OCI-LY1 (cell line): ENCODE results near the gene PDCD1.
"Not testable (repeated sequence)": the region's sequence is repeated elsewhere in the genome, so short reads cannot be mapped to it uniquely, and the experiment has no call there.

Experiments
- H2AFZ ChIP-seq: fragments of 200-600 bp; sonication (generic), shearing (Covaris generic); 2 replicates; pipeline ENCODE4 v1.6.0; 2014; ENCODE audit warnings: antibody characterized with exemption, mild to moderate bottlenecking, low read length
- H3F3A ChIP-seq: fragments of 200-600 bp; sonication (generic), shearing (Covaris generic); 2 replicates; pipeline ENCODE4 v1.6.0; 2014; ENCODE audit warnings: mild to moderate bottlenecking, antibody characterized with exemption, low read length, moderate library complexity; ENCODE audit not compliant: insufficient read depth
- H3K27ac ChIP-seq: fragments of 200-600 bp; sonication (generic); 2 replicates; pipeline ENCODE4 v1.5.1; 2014; ENCODE audit warnings: low read length, mixed run types, mild to moderate bottlenecking, low read depth; ENCODE audit not compliant: poor library complexity, severe bottlenecking
- H3K27me3 ChIP-seq: fragments of 200-600 bp; sonication (generic); 2 replicates; pipeline ENCODE4 v1.6.0; 2014; ENCODE audit warnings: antibody characterized with exemption, mild to moderate bottlenecking, low read length, moderate library complexity; ENCODE audit not compliant: insufficient read depth
- H3K36me3 ChIP-seq: fragments of 200-600 bp; sonication (generic); 2 replicates; pipeline ENCODE4 v1.6.1; 2014; ENCODE audit warnings: mild to moderate bottlenecking, antibody characterized with exemption, low read length, moderate library complexity, mixed read lengths; ENCODE audit not compliant: insufficient read depth
- H3K4me1 ChIP-seq: fragments of 200-600 bp; sonication (generic); 2 replicates; pipeline ENCODE4 v1.5.1; 2014; ENCODE audit warnings: mild to moderate bottlenecking, low read length, moderate library complexity; ENCODE audit not compliant: insufficient read depth, severe bottlenecking
- H3K4me2 ChIP-seq: fragments of 200-600 bp; sonication (generic), shearing (Covaris generic); 2 replicates; pipeline ENCODE4 v1.6.1; 2014; ENCODE audit warnings: low read length
- H3K4me3 ChIP-seq: fragments of 200-600 bp; sonication (generic); 2 replicates; pipeline ENCODE4 v1.5.1; 2014; ENCODE audit warnings: low read length, low read depth, mild to moderate bottlenecking, mixed read lengths; ENCODE audit not compliant: poor library complexity, severe bottlenecking
- H3K79me2 ChIP-seq: fragments of 200-600 bp; shearing (Covaris generic); 2 replicates; pipeline ENCODE4 v1.6.1; 2016; ENCODE audit warnings: mixed run types, low read length, mixed read lengths; ENCODE audit not compliant: insufficient read depth
- H3K9ac ChIP-seq: fragments of 200-600 bp; sonication (generic), shearing (Covaris generic); 2 replicates; pipeline ENCODE4 v1.6.1; 2014; ENCODE audit warnings: mild to moderate bottlenecking, low read length, mixed read lengths
- H3K9me2 ChIP-seq: fragments of 200-600 bp; sonication (generic), shearing (Covaris generic); 2 replicates; pipeline ENCODE4 v1.6.1; 2014; ENCODE audit warnings: low read depth, mild to moderate bottlenecking, low read length, mixed read lengths
- H3K9me3 ChIP-seq: fragments of 200-600 bp; shearing (Covaris generic); 2 replicates; pipeline ENCODE4 v1.6.1; 2014; ENCODE audit warnings: low read length, mixed read lengths
- H4K20me1 ChIP-seq: fragments of 200-600 bp; sonication (generic), shearing (Covaris generic); 2 replicates; pipeline ENCODE4 v1.6.0; 2016; ENCODE audit warnings: mild to moderate bottlenecking, low read length; ENCODE audit not compliant: insufficient read depth
- EZH2 ChIP-seq: fragments of 200-600 bp; sonication (generic), shearing (Covaris generic); IDR thresholded peaks from 2 replicates; pipeline ENCODE4 v1.8.0; 2017; ENCODE audit warnings: borderline replicate concordance, mixed run types, mild to moderate bottlenecking, antibody characterized with exemption, low read length, moderate library complexity, mixed read lengths
- TF ChIP-seq, protein P1 (sequence below): fragments of 200-600 bp; sonication (generic), shearing (Covaris generic); IDR thresholded peaks from 2 replicates; pipeline ENCODE4 v1.5.1; 2017; ENCODE audit warnings: mild to moderate bottlenecking, antibody characterized with exemption, low read length, moderate library complexity, mixed read lengths

PDCD1 gene

DNA sequence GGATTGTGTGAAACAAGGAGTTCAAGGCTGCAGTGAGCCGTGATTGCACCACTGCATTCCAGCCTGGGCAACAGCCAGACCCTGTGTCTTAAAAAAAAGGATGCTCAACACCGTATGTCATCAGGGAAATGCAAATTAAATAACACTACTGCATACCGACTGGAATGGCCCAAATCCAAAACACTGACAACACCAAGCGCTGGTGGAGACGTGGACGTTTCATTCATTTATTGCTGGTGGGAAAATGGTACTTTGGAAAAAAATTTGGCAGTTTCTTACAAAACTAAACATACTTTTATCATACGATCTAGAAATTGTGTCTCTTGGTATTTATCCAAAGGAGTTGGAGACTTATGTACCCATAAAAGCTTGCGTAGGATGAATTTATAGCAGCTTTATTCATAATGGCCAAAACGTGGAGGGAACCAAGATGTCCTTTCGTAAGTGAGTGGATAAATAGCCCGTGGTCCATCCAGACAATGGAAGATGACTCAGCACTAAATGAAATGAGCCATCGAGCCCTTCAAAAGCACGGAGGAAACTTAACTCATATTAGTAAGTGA, 25.5 kb downstream of the PDCD1 start:
- Histone ChIP-seq H3K4me2 (no peak overlapping the region; the same call in 1 of the 2 replicates), H2AFZ (no peak overlapping the region), H3K9ac (no peak overlapping the region), H3K79me2 (no peaks in the 10 kb centered on the region), H3K4me3 (no peak overlapping the region), H3K36me3 (no peaks in the 10 kb centered on the region; the same call in 1 of the 2 replicates), H3K27me3 (peaks cover 4% of the 10 kb centered on the region; the same call in 1 of the 2 replicates), H4K20me1 (no peaks in the 10 kb centered on the region), H3K9me2 (no peaks in the 10 kb centered on the region), H3K27ac (no peak overlapping the region), H3K4me1 (peaks cover 5% of the 10 kb centered on the region), H3F3A (no peaks in the 10 kb centered on the region), H3K9me3 (0 out of 2 replicates have a peak, but pooled peaks cover 2% of the 10 kb centered on the region)
- no peak for TF ChIP-seq EZH2
- TF ChIP-seq, protein P1, sequence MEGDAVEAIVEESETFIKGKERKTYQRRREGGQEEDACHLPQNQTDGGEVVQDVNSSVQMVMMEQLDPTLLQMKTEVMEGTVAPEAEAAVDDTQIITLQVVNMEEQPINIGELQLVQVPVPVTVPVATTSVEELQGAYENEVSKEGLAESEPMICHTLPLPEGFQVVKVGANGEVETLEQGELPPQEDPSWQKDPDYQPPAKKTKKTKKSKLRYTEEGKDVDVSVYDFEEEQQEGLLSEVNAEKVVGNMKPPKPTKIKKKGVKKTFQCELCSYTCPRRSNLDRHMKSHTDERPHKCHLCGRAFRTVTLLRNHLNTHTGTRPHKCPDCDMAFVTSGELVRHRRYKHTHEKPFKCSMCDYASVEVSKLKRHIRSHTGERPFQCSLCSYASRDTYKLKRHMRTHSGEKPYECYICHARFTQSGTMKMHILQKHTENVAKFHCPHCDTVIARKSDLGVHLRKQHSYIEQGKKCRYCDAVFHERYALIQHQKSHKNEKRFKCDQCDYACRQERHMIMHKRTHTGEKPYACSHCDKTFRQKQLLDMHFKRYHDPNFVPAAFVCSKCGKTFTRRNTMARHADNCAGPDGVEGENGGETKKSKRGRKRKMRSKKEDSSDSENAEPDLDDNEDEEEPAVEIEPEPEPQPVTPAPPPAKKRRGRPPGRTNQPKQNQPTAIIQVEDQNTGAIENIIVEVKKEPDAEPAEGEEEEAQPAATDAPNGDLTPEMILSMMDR: no peak

DNA sequence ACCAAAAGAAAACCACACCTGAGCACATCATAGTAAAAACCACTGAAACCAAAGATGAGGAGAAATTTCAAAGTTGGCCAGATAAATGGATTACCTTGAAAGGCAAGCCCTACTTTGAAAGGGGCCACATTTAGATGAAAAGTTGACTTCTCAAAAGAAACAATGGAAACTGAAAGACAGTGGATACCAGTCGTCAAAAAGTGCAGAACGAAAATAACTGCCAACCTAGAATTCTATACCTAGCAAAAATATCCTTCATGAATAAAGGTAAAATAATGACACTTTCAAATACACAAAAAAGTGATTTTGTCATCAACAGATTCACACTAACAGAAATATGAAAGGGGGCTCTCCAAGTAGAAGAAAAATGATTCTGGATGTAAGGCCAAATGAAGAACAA, 31.3 kb downstream of the PDCD1 start:
- no peaks in the 10 kb centered on the region; the same call in 1 of the 2 replicates for H3K36me3 ChIP-seq
- no peak overlapping the region for H3K4me3 ChIP-seq
- no peak for TF ChIP-seq EZH2
- TF ChIP-seq, protein P1: no peak
- no peak overlapping the region for H3K4me2 ChIP-seq
- no peak overlapping the region for H3K27ac ChIP-seq
- H3K9ac ChIP-seq: no peak overlapping the region
- H3F3A ChIP-seq: no peaks in the 10 kb centered on the region
- no peaks in the 10 kb centered on the region for H3K79me2 ChIP-seq
- H3K9me2 ChIP-seq: no peaks in the 10 kb centered on the region
- H3K4me1 ChIP-seq: no peaks in the 10 kb centered on the region
- H4K20me1 ChIP-seq: no peaks in the 10 kb centered on the region
- H3K9me3 ChIP-seq: peaks cover 13% of the 10 kb centered on the region
- no peak overlapping the region for H2AFZ ChIP-seq
- H3K27me3 ChIP-seq: peaks cover 4% of the 10 kb centered on the region; the same call in 1 of the 2 replicates

DNA sequence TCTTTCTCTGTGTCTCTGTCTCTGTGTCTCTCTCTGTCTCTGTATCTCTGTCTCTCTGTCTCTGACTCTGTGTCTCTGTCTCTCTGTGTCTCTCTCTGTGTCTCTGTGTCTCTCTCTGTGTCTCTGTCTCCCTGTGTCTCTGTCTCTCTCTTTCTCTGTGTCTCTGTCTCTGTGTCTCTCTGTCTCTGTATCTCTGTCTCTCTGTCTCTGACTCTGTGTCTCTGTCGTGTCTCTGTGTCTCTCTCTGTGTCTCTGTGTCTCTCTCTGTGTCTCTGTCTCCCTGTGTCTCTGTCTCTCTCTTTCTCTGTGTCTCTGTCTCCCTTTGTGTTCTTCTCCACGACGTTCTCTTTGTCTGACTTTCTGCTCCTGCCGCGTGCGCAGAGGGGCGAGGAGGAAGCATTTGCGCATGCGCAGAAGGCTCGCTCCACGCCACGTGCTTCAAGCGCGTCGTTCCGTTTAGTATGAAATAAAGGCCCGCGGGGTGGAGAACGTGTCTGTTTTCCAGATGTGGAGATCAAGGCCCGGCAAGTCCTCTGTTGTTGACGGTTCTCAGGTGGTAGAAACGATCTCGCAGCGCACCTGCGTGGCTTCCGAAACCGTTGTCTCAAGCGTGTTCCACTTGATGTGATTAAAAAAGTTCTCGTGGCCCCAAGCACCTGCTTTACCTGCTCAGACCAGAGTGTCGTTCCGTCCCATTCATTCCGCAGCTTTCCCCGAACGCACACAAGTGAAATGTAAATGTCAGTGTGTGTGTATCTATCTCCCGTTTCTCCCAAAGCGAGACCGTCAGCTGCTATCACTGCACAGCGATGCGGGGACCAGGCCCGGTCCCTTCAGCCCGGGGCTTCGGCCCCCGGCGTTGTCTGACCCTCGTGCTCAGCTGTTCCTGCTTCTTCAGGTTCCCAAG, 34.9 kb downstream of the PDCD1 start:
- H3K27ac ChIP-seq, H3K4me3 ChIP-seq, H3K4me2 ChIP-seq, H3K9ac ChIP-seq, H3F3A ChIP-seq, H3K4me1 ChIP-seq, H4K20me1 ChIP-seq, H3K9me2 ChIP-seq, H3K36me3 ChIP-seq, H2AFZ ChIP-seq, H3K79me2 ChIP-seq: not testable (repeated sequence)
- peaks cover 10% of the 10 kb centered on the region; the same call in 1 of the 2 replicates for H3K27me3 ChIP-seq
- H3K9me3 ChIP-seq: peaks cover 11% of the 10 kb centered on the region
